Uterus (tissue), 2 donors: ENCODE data around the gene UGT1A8.
"Not testable (repeated sequence)": the region's sequence is repeated elsewhere in the genome, so short reads cannot be mapped to it uniquely, and the experiment has no call there.

ENCODE experiments used
- CTCF ChIP-seq, 4 experiments: fragments of 200-600 bp in 2 of 4; fragments of 450-650 bp in 2 of 4; sonication (generic) in 2 of 4; IDR thresholded peaks; one replicate each; pipeline ENCODE4 v1.5.1; 2016 to 2019; ENCODE audit warnings: antibody characterized with exemption in 4 of 4, mild to moderate bottlenecking in 2 of 4, moderate library complexity in 1 of 4
- POLR2A ChIP-seq, 2 donors: fragments of 450-650 bp; IDR thresholded peaks; one replicate each; pipeline ENCODE4 v1.6.1; 2016; ENCODE audit warnings: antibody characterized with exemption in 2 of 2, mild to moderate bottlenecking in 1 of 2, moderate library complexity in 1 of 2

GRCh38 chr2:233617476-233617875, at the start of gene UGT1A8:
- not testable (repeated sequence) for TF ChIP-seq CTCF, POLR2A (IDR thresholded peaks at IDR 0.05)
